GM12864 (cell line): ENCODE data around the gene ST6GALNAC3.

Experiments
- DNase-seq: peaks from one replicate; pipeline ENCODE4 v3.0.0-alpha.2; 2011; ENCODE audit warnings: low read depth
- H3K4me3 ChIP-seq: 2 replicates; pipeline ENCODE4 v1.5.1; 2011; ENCODE audit warnings: mild to moderate bottlenecking, low read depth, low read length, control low read depth
- TF ChIP-seq, protein P1 (sequence below): IDR thresholded peaks from 2 replicates; pipeline ENCODE4 v1.5.1; 2011; ENCODE audit warnings: low read depth, mild to moderate bottlenecking, moderate library complexity, low read length, control low read depth, inconsistent platforms; ENCODE audit errors: missing control alignments

The ST6GALNAC3 gene

GRCh38 chr1:76292418-76293184 lies 218.1 kb downstream of the ST6GALNAC3 start:
- no peak overlapping the region for H3K4me3 ChIP-seq
- TF ChIP-seq, protein P1, sequence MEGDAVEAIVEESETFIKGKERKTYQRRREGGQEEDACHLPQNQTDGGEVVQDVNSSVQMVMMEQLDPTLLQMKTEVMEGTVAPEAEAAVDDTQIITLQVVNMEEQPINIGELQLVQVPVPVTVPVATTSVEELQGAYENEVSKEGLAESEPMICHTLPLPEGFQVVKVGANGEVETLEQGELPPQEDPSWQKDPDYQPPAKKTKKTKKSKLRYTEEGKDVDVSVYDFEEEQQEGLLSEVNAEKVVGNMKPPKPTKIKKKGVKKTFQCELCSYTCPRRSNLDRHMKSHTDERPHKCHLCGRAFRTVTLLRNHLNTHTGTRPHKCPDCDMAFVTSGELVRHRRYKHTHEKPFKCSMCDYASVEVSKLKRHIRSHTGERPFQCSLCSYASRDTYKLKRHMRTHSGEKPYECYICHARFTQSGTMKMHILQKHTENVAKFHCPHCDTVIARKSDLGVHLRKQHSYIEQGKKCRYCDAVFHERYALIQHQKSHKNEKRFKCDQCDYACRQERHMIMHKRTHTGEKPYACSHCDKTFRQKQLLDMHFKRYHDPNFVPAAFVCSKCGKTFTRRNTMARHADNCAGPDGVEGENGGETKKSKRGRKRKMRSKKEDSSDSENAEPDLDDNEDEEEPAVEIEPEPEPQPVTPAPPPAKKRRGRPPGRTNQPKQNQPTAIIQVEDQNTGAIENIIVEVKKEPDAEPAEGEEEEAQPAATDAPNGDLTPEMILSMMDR, result no peak
- DNase-seq, result no peak

DNA sequence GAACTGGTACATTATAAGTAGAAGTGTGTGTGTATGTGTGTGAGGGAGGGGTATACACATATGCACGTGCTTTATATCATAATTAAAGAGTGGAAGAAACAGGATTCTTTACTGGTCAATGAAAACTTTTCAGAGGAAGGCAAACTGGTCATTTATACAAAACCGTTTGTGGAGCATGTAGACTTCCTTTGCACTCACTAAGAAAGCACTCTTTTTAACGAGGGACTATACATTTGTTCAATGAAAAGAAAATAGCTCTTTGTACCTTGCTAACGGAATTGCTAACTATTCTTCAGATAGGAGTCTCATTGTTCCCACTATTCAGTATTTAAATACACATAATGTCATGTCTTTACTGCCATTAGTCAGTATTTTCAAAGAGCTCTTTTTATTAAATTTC lies 219.3 kb downstream of the ST6GALNAC3 start:
- H3K4me3 ChIP-seq, result no peak overlapping the region
- DNase-seq, result no peak
- TF ChIP-seq, protein P1, result no peak

DNA sequence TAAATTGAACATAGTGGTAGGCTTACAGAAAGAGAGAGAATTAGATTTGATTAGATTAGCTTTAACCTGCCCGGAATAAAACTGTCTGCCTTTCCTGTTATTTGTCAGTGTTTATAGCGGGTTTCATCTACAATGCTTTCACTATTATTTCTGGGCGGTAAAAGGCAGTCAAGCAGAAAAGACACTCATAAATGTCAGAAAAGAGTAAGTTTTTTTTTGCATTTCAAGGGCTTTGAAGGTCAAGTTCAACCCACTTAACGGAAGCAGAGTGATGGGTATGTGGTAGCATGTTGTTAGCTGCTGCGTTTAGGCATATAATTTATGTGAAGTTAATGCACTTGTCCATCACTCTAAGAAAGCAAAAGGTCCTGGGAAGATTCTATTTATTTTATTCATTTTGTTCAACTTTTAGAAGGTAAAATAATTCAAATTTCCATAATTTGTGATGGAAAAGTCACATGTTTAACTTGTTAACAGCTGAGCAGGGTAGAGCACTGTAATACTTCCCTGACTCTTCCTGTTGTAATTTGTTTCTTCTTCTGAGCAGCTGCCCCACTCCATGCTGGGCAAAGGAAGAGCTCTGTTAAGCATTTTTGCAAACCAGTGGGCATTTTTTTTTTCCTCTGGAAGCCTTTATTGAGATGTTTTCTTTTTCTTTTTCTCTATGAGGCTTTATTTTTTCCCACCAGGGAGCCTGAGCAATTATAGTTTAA lies 220.1 kb downstream of the ST6GALNAC3 start:
- TF ChIP-seq, protein P1, result no peak
- peak; percentile 27 for DNase-seq
- no peak overlapping the region for H3K4me3 ChIP-seq

GRCh38 chr1:76298399-76298798 lies 223.9 kb downstream of the ST6GALNAC3 start:
- no peak overlapping the region for H3K4me3 ChIP-seq
- TF ChIP-seq, protein P1, result no peak
- DNase-seq, result no peak

DNA sequence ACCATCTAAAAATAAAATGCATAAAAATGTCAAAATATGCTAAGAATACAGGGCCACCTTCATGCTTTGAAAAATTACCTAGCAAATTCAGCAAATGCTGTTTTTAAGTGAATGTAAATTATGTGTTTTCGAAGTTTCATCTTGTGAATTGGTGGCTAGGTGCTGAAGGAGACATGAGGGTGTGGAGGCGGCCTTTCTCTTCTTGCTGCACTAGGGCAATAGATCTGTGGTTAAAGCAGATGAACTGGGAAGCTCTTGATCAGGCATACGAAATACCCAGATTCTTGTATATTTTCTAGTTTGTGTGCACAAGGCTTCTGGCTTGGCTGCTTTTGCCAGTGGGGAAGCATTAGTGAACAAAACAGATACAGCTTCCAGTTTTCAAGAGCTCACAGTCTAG lies 224.5 kb downstream of the ST6GALNAC3 start:
- H3K4me3 ChIP-seq, result no peak overlapping the region
- DNase-seq, result no peak
- TF ChIP-seq, protein P1, result no peak

- DNase-seq, result no peak
- TF ChIP-seq, protein P1, result no peak
- no peak overlapping the region for H3K4me3 ChIP-seq
Measured at GRCh38 chr1:76300556-76300955, 226.0 kb downstream of the ST6GALNAC3 start.
